DMS53 treated with DMSO at 0.1 percent for 48 hours (cell line): ENCODE data around the gene CHD2.

ENCODE experiments used
- DNase-seq: peaks from one replicate; lab custom pipeline; 2025; ENCODE audit not compliant: unreplicated experiment; lab: John Stamatoyannopoulos, UW

CHD2 gene

DNA sequence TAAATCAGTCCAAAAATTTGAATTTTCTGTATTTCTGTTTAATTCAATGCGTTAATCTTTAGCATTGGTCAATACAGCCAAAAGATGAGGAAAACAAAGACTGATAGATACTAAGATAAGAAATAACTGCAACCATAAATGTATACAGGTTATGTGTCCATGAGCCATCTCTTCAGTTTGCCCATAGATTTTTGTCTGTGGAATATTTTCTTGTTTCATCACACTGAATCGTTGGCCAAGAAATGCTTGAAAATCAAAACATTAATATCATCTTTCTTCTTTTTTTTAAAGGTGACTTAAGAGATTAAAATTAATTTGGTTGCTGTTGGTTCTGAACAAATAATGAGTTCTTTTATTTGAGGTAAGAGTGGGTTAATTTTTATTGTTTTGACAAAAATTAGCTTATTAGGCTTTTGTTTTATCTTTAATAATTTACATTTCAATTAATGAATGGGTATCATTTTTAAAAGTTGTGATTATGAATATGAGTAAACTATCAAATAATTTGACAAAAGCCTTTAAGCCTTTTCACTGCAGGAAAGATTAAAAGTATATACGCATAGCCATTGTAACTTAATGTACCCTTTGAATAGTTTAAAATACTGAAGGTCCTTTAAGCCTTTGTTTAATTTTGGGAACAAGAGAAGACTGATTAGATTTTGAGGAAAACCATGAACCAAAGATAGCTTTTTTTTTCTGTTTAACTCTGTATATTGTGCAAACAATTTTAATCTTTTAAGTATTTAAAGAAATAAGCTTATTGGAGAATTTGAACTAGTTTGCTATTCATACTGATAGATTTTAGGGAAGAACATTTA lies 14.7 kb upstream of the CHD2 start:
- no peak for DNase-seq

DNA sequence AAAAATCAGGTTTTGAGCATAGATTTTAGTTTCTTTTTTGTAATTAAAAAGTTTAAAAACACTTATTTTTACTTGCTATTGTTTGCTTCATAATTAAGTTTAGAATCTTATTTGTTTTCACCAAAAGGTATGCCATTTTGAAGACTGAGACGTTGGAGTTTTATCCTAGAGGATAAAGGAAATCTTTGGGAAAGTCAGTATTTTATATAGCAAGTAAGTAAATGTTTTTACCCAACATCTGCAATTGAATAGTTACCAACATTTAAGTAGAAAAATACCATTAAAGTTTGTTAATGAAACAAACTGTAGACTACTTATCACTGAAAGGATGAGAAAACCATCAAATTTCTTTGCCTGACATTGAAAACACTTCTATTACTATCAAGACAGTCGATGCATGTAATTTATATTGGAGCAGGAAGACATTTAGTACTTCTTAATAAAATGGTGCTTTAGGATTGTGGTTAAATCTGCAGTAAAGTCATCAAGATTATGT lies 14.0 kb upstream of the CHD2 start:
- DNase-seq: no peak

- no peak for DNase-seq
Observed at GRCh38 chr15:92886815-92887214, 13.3 kb upstream of the CHD2 start.

GRCh38 chr15:92887869-92888268 lies 12.3 kb upstream of the CHD2 start:
- no peak for DNase-seq

GRCh38 chr15:92889390-92890107 lies 10.6 kb upstream of the CHD2 start:
- no peak for DNase-seq

DNA sequence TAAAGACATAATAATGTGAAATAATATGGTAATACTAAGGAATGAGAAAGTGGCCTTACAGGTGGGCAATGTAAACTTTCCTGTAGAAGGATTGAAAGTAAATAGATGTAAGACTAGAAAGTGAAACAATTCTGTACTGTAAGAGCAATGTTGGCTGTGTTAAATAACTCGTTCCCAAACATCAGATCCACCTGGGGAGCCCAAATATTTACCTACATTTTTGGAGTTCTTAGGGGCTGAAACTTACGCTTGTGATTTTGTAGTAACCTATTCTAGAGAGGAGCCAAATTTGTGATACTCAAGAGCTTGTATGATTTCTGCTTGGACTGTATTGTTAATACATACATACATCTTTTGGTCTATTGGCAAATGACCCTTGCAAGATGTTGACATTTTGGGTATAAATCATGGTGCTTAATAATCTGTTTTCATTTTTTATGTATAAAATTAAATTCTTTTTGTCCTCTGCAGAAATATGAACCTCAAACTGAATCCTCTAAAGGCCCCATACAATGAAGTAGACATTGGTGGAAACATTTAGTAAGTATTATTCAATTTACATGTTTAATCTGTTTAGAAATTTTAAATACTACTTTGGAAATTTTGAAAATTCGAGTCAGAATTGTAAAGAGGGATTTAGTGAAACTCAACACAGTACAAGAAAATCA lies 8.5 kb upstream of the CHD2 start:
- DNase-seq: no peak

DNA sequence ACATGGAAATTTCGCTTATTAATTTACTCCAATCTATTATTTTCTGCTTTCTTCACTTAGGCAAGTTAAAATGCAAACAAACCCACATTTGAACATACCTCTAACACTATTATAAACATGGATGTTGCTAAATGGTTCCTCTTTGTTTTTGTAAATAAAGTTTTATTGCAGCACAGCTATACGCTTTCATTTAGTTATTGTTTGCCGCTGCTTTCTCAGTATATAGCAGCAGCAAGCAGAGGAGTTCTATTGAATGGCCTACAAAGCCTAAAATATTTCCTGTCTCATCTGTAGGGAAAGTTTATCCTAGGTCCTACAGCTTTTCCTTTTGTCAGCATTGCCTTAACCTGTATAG lies 7.9 kb upstream of the CHD2 start:
- DNase-seq: no peak

- DNase-seq: no peak
Observed at GRCh38 chr15:92893200-92893599, 6.9 kb upstream of the CHD2 start.

- no peak for DNase-seq
Observed at GRCh38 chr15:92896561-92896960, 3.6 kb upstream of the CHD2 start.

- DNase-seq: no peak
Observed at GRCh38 chr15:92897620-92898019, 2.5 kb upstream of the CHD2 start.

GRCh38 chr15:92898988-92899582 lies 1.0 kb upstream of the CHD2 start:
- DNase-seq: no peak

DNA sequence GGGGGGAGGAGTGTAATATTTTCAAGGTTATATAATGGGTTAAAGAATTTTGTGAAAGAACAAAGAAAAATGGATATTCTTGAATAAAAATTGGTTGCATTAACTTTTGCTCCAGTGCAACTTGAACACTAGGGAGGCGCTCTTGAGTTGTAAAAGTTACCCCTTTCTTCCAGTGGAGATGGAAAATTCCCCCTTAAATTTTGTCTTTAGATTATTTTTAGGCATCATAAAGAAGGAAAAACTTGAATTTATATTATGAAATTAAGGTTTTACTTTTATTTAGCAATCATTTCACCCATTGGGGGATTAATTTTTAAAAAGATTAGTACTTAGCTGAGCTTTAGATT lies 550 bp upstream of the CHD2 start:
- DNase-seq: peak; percentile 52

GRCh38 chr15:92900731-92901071 lies 577 bp downstream of the CHD2 start:
- DNase-seq: no peak

- no peak for DNase-seq
Observed at GRCh38 chr15:92901072-92901761, 1.1 kb downstream of the CHD2 start.

DNA sequence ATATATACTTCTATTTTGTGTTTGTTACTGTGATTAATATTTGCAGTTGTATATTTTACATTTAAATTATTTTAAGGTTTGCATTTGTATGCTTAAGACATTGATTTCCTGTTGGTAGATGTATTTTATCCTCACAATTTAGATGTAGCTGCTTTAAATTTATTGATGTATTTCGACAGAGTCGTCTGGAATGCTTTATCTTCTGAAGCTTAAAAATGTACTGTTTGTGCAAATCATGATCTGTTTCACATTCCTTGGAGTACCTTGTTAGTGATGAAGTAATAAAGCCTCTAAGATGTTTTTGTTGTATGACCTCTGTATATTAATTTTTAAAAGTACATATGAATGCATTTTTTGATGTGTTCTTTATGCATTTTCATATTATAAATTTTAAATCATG lies 1.9 kb downstream of the CHD2 start:
- no peak for DNase-seq

DNA sequence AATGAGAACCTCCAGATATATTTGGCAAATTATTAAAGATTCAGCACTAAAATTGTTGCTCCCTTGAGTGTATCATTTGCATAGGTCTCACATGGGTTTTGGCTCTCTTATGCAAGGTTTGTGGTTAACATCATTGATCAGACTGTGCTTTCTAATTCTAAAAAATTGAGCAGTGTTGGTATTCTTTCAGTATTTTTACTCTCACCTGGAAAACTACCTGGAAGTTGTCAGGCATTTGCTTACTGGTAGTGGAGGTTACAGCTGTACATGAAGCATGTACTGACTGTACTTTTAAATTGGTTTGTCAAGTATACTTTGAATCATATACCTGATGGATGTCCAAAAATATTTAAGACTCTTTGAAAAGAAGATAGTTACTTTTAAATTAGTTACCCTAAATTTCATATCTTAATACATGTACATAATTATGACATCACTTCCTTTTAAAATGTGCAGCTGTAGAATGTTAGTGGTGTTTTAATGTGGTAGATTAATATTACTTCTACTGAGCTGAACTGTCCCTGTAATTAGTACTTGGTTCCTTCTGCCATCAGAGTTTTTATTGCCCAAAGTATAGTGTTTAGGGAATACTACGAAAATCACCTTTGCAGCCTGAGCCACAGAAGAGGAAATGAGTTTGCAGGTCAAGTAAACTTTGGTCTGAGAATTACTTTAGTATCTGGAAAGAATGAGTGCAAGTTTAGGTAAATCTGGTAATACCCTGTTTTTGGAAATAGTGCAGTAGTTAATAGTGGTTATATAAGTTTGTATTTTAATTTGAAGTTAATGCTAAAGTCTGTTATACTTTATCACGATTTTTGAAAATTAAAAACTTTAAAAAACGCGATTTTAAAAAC lies 2.8 kb downstream of the CHD2 start:
- DNase-seq: no peak

- DNase-seq: no peak
Observed at GRCh38 chr15:92903631-92903965, 3.5 kb downstream of the CHD2 start.

GRCh38 chr15:92903966-92904721 lies 4.0 kb downstream of the CHD2 start:
- DNase-seq: peak; percentile 92

DNA sequence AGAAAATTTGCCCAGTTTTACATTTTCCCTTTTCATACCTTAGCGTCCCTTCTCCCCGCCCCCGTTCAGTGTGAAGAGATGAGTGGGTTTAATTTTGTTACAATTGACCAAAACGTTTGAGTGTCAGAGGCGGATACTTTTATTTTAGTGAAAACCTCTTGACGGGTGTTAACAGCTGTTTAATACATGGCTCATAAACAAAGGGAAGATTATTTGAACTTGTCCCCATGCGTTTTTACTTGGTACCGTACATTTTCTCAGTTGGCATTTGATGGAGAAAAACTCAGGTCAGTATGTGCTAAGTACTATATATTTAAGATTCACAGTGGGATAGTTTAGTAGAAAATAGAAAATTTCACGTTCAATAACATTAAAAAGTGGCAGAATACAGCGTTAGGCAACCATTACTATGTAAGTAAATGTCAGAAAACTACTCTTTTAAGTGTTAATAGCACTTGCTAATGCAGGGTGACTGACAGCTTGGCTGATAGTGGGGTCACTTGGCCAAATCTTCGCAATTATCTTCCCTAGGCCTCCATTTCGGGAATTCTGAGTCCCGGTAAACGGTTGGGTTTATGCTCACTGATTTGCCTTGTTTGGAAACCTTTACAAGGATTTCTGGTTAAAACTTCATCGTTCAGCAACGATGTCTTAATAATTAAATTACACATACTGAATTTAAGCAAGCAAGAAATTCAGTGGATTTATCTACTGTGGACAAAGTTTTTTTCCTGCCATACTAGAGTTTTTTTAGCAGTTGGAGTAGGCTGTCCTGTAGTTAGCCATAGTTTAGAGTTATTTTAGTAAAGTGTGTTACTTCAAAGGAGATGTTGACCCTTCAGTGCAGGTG lies 4.8 kb downstream of the CHD2 start:
- no peak for DNase-seq
